GM08714 (cell line): ENCODE measurements around the gene LRRC8D.

Experiments
- H3K4me3 ChIP-seq: fragments of 200-500 bp; sonication (Bioruptor generic); 2 replicates; pipeline ENCODE4 v1.5.1; 2014; ENCODE audit warnings: mild to moderate bottlenecking, low read length, inconsistent platforms
- ZNF274 ChIP-seq: IDR thresholded peaks from 2 replicates; pipeline ENCODE4 v1.6.1; 2012; ENCODE audit warnings: mild to moderate bottlenecking, low read depth, low read length

Gene LRRC8D

DNA sequence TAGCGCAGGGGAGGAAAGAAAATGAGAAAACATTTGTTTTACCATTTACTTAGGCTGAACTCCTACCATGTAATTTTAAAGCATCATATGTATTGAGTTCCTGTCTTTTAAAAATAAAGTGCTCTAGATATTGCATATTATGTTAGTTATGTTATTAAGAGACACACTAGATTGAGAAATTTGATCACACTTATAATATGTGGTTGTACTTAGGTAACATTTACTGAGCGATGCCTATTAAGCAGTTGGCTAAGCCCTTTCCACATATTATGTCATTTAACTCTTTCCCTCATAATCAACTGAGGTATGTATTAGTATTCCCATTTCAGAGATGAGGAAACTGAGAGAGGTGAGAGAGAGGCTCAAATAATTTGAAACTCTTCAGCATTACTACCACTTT is 4.5 kb upstream of the LRRC8D start:
- H3K4me3 ChIP-seq = no peak overlapping the region
- TF ChIP-seq ZNF274 = no peak

DNA sequence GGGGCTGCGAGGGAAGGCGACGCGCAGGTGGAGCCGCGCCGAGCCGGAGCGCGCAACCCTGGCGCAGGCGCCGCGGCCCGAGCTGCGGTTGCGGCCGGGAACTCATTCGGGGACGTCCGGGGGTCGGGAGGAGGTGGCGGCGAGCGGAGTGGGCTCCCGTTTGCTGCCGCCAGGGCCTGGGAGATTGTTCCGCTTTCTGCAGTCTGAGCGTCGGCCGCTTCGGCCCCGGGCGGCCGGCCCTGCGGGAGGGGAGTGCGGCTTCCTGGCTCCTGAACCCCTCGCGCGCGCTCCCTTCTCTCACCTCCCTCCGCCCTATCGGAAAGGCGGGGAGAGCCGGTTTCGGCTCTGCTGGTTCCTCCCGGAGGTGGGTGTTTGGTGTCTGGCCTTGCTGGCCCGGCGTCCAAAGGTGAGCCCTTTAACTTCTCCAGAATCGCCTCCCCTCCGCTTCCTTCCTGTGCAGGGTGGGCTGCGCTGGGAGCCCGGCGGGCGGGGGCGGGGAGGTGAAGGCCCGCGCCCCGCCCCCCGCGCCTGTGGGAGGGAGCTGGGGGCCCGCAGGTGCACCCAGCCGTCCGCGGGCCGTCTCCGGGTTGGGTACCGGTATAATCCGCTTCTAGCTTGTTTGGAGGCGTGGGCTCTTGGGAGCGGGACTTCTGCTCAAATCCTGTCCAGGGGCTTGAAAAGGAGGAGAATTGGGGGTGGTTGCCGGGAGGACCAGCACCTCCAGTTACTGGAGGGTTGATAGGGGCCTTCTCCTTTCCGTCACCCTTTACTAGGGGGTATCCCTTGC is 683 bp downstream of the LRRC8D start:
- peak overlapping the region; percentile 90 for H3K4me3 ChIP-seq
- TF ChIP-seq ZNF274 = no peak

DNA sequence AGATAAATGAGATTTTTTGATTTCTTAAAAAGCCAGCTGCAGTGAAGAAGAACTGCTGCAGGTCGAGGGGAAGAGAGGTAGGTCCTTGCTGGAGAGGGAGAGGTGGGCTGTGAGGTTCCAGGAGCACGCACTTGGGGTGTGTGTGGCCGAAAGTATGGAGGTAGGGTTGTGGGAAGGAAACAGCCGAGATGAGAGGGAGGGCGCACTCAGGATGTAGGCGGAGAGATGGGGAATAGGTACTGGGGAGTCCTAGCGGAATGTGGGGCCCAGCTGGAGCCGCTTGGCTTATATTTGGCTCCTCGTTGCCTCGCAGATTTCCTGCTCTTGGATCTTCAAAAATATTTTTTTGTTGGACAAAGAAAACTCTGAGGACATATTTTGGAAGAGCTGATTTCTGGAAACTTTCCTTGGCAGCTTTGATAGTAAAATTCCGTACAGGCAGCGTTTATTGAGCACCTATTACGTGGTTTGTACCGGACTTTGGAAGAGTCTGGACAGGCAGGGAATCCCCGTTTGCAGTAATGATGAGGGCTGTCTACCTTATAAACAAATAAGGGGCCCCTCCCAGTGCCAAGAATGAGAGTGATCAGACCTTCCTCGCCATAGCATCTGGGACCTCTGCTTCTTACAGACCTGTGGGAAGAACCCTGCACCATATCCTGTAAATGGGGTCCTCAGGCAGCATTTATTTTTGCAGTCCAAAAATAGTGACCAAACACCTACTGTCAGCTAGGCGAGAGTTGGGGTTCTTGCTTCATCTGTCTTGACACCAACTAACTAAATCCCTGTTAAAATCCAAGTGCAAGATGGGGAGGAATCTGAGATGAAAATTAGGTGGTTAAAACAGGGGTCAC is 1.5 kb downstream of the LRRC8D start:
- no peak for TF ChIP-seq ZNF274
- H3K4me3 ChIP-seq = peak overlapping the region; percentile 90

DNA sequence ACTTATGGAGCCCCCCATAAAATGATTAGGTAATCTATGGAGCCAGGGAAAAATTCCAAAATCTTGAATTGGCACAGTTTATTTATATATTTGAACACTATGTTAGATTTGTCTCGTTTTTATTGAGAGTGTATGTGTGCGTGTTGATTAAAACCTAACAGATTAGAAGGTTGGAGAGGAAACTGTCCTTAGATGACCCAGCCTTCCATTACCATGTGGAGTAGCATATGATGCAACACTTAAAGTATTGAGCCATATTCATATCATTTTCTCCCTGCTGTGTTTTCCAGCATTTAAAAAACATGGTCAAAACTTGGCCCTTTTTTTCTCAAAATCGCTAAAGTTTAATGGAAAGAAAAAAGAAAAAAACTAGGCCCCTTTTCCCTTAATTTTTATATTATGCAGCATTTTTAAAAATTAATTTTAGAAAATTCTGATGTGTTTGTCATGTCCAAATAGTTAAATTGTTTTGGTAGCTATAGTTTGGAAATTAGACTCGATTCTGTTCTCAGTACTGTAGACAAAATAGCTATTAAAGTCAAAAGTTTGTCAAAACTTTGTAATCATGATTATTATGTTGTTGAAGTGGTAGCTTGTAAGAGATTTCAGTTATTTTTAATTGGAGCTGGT is 2.3 kb downstream of the LRRC8D start:
- TF ChIP-seq ZNF274 = no peak
- peak overlapping the region; percentile 90 for H3K4me3 ChIP-seq

DNA sequence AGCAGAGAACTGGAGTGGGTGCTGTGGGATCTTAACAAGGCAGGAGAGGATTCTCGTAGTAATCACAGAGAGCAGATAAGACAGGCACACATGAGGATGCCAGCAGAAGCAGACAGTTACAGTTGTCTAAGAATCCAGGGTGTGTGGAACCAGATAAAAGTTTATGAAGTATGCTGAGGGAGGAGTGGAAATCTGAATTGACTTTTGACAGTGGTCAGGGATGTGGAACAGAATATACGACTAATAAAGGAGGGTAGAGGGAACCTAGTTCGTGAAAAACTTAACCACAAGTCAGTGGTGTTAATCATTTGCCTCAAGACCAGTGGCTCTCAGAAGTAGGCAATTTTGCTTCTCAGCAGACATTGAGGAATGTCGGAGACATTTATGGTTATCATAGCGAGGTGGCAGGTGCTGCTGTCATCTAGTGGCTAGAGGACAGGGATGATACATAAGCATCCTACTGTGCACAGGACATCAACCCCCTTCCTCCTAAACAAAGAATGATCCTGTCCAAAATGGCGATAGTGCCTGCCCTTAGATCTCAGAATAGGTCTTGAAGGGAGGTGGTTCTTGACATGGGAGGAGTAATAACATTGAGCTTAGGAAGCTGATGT is 3.0 kb downstream of the LRRC8D start:
- peak overlapping the region; percentile 60 for H3K4me3 ChIP-seq
- TF ChIP-seq ZNF274 = no peak

DNA sequence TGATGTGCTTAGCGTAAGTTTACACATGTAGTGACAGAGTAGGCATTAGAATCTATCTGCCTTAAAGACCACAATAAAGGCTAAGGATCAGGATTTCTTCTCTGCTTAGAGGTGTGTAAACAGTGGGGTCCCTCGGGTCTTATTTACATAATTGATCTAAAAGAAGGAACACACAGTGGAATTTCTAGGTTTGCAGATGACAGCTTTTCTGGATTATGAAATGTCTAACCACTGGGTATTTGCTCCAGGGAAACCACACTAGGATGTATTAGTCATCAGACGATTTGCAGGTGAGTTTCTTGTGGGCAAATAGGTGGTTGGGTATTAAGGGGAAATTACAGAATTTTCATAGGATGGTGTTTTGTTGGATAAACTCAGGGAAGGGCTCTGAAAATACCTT is 5.8 kb downstream of the LRRC8D start:
- no peak overlapping the region for H3K4me3 ChIP-seq
- TF ChIP-seq ZNF274 = no peak

DNA sequence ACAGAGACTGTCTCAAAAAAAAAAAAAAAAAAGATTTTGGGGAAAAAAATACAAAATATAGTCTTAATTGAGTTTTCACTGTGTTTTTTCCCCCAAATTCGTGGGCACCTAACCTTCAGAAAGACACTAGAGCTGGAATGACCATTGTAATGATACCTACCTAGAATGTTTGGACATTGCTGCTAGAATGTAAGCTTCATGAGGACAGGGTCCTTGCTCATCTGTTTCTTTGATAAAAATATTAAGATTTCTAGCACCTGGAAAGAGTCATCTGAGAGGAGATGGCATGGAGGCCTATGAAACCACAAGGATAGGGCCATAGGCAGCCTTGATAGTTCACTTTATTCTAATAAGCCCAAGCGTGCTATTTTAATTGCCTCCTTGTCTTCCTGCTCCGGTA is 6.5 kb downstream of the LRRC8D start:
- TF ChIP-seq ZNF274 = no peak
- no peak overlapping the region for H3K4me3 ChIP-seq

DNA sequence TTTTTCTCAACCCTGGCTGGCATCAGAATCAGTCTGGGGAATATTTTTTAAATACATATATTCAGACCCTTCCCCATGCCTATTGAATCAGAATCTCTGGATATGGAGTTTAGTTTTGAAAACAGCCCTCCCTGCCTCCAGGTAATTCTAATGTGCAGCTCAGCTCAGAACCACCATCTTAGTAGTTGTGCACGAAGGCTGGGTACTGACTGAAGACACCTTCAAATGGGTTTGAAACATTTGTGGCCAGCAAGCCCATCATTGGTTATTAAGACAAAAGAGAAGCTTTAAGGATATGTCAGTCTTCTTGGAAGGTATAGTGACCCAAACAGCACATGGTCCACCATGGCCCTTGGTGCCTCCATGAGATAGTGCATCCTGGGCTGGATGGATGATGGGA is 7.1 kb downstream of the LRRC8D start:
- no peak overlapping the region for H3K4me3 ChIP-seq
- TF ChIP-seq ZNF274 = no peak

DNA sequence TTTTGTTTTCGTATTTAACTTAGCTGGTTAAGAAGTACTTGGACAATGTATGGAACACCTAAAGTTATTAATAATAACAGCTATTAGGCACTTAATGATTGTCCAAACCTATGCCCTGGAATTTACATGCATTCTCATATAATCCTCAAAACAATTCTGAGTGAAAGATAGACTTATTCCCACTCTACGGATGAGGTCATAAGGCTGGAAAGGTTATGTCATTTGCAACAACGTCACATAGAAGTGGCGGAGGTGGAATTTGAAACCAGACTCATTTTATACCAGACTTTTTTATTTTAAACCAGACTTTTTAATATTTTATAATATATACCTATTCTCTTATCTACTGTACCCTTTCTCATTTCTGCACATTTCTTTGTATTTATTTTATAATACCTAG is 8.4 kb downstream of the LRRC8D start:
- no peak overlapping the region for H3K4me3 ChIP-seq
- TF ChIP-seq ZNF274 = no peak

DNA sequence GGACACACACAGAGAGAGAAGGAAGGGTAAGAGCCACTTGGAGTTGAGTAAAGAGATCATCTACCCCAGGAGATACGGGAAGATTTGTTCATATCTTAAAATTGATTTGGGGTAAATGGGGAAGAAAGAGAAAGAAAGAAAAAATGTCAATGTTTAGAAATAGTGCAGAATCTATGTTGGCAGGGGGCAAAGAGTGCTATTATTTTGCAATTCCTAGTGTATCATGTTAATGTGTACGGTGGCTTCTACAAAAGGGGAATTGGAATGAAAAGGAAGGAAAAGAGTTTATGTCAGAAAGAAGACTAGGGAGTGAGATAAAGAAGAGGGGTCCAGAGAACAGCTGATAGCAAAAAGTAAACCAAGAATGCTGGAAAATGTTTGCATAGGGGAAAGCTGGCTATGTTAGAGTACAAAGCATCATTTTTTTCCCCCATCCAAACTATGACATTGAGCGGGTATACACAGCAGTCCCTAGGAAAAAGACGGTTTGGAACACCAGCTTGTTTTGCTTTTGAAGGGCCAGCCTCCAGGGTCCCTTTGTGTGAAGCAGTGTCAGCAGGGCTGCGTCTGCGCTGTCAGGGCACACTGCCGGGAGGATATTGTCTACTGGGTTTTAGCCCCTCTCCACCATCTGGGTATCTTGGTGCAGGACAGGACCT is 10.8 kb downstream of the LRRC8D start:
- TF ChIP-seq ZNF274 = no peak
- H3K4me3 ChIP-seq = no peak overlapping the region

DNA sequence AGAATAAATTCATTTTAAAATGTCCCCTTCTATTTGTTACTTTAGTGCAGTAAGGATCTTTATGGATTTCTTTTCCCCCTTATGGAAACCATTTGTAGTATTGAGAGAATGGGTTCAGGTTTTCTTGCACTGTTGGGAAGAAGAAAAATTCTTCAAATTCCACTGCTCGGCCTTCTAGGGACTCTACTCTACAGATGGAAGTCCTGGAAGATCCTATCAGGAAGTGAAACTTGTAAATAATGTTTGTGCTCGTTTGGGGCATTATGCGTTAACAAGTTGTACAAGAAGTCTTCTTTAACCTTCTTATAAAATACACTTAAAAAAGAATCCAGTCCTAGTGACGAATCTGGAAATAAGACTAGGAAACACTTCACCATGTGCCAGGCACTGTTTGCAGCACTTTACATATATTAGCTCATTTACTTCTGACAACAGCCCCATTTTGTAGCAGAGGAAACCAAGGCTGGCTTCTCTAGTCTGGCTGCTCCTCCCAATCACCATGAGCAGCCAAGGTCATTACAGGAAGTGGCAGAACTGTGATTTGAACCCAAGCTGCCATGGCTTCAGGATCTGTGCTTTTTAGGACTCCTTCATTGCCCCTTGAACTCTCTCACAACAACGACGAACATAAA is 11.8 kb downstream of the LRRC8D start:
- H3K4me3 ChIP-seq = no peak overlapping the region
- no peak for TF ChIP-seq ZNF274

DNA sequence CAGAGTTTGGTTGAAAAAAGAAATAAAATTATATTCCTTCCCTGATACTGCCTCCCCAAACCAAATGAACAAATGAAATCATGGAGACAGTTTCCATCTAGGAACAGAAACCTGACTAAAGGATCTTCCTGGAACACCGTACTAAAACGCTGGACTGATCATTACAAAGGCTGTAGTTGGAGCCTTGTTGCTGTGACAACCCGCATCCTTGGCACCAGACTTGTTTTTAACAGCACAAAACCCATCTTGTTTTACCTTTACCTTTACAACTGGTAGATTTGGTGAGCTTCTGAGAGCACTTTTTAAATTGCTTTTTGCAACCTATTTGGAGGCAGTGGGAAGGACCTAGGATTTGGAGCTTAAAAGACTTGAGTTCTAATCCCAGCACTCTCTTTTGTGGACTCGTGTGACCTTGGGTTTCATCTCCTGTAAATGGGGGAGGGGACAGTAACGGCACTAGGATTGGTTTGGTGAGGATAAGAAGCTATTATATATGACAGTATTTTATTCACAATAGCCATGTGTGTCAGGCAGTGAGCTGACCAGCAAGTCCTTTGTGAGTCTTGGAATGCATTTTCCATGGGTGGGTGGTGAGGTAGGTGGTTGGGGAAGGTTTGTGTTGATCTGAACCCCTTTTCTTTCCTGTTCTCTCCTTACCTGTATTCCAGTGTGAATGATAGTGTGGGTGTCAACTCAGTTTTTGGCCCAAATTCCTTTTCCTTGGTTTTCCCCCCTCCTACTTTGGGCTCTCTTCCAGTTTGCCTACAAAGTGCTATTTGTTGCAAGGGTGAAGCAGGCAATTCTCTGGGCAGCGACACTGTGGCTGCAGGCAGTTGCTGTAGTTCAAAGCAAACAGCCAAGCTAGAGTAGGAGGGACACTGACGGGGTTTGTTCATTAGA is 12.6 kb downstream of the LRRC8D start:
- TF ChIP-seq ZNF274 = no peak
- no peak overlapping the region for H3K4me3 ChIP-seq
